ENCODE results near the gene NPR2.

DNA sequence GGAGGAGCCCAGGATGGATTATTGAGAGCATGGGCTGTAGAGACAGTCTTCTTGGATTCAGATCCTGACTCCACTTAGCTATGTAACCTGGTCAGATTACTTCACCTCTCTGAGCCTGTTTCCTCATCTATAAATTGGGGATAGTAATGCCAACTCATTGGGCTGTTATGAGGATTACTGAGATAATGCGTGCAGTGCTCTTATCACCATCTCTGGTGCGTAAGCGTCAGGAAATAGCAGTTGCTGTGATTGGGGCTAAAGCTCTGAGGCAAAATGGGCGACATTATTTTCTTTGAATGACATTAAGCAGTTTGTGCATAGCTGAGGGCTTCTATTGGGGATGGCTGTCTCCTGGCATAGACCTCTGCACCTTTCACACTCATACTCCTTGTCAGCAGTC, 36.3 kb upstream of the NPR2 start:
- TF ChIP-seq, protein P1, sequence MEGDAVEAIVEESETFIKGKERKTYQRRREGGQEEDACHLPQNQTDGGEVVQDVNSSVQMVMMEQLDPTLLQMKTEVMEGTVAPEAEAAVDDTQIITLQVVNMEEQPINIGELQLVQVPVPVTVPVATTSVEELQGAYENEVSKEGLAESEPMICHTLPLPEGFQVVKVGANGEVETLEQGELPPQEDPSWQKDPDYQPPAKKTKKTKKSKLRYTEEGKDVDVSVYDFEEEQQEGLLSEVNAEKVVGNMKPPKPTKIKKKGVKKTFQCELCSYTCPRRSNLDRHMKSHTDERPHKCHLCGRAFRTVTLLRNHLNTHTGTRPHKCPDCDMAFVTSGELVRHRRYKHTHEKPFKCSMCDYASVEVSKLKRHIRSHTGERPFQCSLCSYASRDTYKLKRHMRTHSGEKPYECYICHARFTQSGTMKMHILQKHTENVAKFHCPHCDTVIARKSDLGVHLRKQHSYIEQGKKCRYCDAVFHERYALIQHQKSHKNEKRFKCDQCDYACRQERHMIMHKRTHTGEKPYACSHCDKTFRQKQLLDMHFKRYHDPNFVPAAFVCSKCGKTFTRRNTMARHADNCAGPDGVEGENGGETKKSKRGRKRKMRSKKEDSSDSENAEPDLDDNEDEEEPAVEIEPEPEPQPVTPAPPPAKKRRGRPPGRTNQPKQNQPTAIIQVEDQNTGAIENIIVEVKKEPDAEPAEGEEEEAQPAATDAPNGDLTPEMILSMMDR (IDR thresholded peaks at IDR 0.05 in 2 of 3, conservative IDR thresholded peaks at IDR 0.05 in 1 of 3; ENCODE audit: borderline replicate concordance in 1 of 3, insufficient read depth in 1 of 3, low read depth in 2 of 3, low read length in 2 of 3) = no peak
- TF ChIP-seq, protein P2, sequence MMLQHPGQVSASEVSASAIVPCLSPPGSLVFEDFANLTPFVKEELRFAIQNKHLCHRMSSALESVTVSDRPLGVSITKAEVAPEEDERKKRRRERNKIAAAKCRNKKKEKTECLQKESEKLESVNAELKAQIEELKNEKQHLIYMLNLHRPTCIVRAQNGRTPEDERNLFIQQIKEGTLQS (IDR thresholded peaks at IDR 0.05) = no peak
- TF ChIP-seq POLR2AphosphoS5 (IDR thresholded peaks at IDR 0.05; ENCODE audit: low read depth, low read length) = no peak
- no peak for TF ChIP-seq POLR2A (IDR thresholded peaks at IDR 0.05; ENCODE audit: borderline replicate concordance, extremely low read depth, insufficient read depth, insufficient read length)
- TF ChIP-seq YY1 (IDR thresholded peaks at IDR 0.05; ENCODE audit: extremely low read depth, insufficient replicate concordance, low read depth, low read length) = no peak
- no peak for TF ChIP-seq SIN3A (IDR thresholded peaks at IDR 0.05; ENCODE audit: low read depth)
- TF ChIP-seq, protein P3, sequence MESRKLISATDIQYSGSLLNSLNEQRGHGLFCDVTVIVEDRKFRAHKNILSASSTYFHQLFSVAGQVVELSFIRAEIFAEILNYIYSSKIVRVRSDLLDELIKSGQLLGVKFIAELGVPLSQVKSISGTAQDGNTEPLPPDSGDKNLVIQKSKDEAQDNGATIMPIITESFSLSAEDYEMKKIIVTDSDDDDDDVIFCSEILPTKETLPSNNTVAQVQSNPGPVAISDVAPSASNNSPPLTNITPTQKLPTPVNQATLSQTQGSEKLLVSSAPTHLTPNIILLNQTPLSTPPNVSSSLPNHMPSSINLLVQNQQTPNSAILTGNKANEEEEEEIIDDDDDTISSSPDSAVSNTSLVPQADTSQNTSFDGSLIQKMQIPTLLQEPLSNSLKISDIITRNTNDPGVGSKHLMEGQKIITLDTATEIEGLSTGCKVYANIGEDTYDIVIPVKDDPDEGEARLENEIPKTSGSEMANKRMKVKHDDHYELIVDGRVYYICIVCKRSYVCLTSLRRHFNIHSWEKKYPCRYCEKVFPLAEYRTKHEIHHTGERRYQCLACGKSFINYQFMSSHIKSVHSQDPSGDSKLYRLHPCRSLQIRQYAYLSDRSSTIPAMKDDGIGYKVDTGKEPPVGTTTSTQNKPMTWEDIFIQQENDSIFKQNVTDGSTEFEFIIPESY (IDR thresholded peaks at IDR 0.05; ENCODE audit: extremely low read depth, insufficient replicate concordance, low read length) = no peak
